Ishikawa (cell line): Measurements from ENCODE around the gene DGKZ.

ENCODE experiments used
- CEBPB ChIP-seq: IDR thresholded peaks from 2 replicates; pipeline ENCODE4 v1.6.1; 2012
- CREB1 ChIP-seq: IDR thresholded peaks from 2 replicates; pipeline ENCODE4 v1.6.1; 2012; ENCODE audit warnings: low read depth
- EGR1 ChIP-seq: IDR thresholded peaks from 2 replicates; pipeline ENCODE4 v1.6.1; 2012
- EP300 ChIP-seq: IDR thresholded peaks from 2 replicates; pipeline ENCODE4 v1.6.1; 2012; ENCODE audit warnings: borderline replicate concordance
- FOXM1 ChIP-seq: IDR thresholded peaks from 2 replicates; pipeline ENCODE4 v1.6.1; 2012; ENCODE audit warnings: low read depth, borderline replicate concordance
- NFIC ChIP-seq: IDR thresholded peaks from 2 replicates; pipeline ENCODE4 v1.6.1; 2012
- RAD21 ChIP-seq: IDR thresholded peaks from 2 replicates; pipeline ENCODE4 v1.6.1; 2012; ENCODE audit warnings: low read depth
- TAF1 ChIP-seq: IDR thresholded peaks from 2 replicates; pipeline ENCODE4 v1.6.1; 2012; ENCODE audit warnings: low read depth, mild to moderate bottlenecking
- USF1 ChIP-seq: IDR thresholded peaks from 2 replicates; pipeline ENCODE4 v1.6.1; 2012
- ZBTB7A ChIP-seq: IDR thresholded peaks from 2 replicates; pipeline ENCODE4 v1.6.1; 2012; ENCODE audit warnings: low read depth
- TF ChIP-seq, protein P1 (sequence below): IDR thresholded peaks from 2 replicates; pipeline ENCODE4 v1.6.1; 2012
- TF ChIP-seq, protein P2 (sequence below): IDR thresholded peaks from 2 replicates; pipeline ENCODE4 v1.6.1; 2012; ENCODE audit warnings: low read depth, mild to moderate bottlenecking

The DGKZ gene

DNA sequence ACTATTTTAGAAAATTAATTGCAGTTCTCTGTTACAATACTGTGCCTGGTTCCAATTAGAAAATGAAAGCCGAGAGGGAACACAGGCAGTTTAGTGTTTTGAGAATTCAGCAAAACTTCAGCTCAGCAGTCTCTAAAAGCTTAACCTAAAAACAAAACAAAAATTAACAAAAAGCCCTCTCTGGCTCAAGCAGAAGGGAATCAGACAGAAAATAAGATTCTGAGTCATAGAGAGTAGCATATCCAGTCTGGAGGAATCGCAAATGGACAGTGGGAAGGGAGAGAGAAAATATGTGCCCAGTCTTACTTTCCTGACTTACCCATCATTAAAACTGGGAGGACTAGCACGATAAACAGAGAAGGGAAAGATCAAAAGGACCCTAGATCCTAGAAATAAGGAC, 82.5 kb downstream of the DGKZ start:
- no peak for TF ChIP-seq CREB1
- no peak for TF ChIP-seq NFIC
- no peak for TF ChIP-seq USF1
- TF ChIP-seq RAD21: no peak
- TF ChIP-seq EP300: no peak
- no peak for TF ChIP-seq CEBPB
- no peak for TF ChIP-seq ZBTB7A
- TF ChIP-seq FOXM1: no peak
- TF ChIP-seq, protein P1, sequence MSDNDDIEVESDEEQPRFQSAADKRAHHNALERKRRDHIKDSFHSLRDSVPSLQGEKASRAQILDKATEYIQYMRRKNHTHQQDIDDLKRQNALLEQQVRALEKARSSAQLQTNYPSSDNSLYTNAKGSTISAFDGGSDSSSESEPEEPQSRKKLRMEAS: no peak
- TF ChIP-seq, protein P2, sequence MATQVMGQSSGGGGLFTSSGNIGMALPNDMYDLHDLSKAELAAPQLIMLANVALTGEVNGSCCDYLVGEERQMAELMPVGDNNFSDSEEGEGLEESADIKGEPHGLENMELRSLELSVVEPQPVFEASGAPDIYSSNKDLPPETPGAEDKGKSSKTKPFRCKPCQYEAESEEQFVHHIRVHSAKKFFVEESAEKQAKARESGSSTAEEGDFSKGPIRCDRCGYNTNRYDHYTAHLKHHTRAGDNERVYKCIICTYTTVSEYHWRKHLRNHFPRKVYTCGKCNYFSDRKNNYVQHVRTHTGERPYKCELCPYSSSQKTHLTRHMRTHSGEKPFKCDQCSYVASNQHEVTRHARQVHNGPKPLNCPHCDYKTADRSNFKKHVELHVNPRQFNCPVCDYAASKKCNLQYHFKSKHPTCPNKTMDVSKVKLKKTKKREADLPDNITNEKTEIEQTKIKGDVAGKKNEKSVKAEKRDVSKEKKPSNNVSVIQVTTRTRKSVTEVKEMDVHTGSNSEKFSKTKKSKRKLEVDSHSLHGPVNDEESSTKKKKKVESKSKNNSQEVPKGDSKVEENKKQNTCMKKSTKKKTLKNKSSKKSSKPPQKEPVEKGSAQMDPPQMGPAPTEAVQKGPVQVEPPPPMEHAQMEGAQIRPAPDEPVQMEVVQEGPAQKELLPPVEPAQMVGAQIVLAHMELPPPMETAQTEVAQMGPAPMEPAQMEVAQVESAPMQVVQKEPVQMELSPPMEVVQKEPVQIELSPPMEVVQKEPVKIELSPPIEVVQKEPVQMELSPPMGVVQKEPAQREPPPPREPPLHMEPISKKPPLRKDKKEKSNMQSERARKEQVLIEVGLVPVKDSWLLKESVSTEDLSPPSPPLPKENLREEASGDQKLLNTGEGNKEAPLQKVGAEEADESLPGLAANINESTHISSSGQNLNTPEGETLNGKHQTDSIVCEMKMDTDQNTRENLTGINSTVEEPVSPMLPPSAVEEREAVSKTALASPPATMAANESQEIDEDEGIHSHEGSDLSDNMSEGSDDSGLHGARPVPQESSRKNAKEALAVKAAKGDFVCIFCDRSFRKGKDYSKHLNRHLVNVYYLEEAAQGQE: no peak
- no peak for TF ChIP-seq EGR1
- TF ChIP-seq TAF1: no peak
